H1 (cell line): ENCODE measurements around the gene GIGYF2. TPM values are rescaled to one million over a fixed set of nuclear protein-coding genes. Genes with fewer than 3 reads are reported as not detected.

Experiments
- ATF3 ChIP-seq: IDR thresholded peaks from 2 replicates; pipeline ENCODE4 v1.6.1; 2011; ENCODE audit warnings: low read depth, mild to moderate bottlenecking, low read length; ENCODE audit not compliant: insufficient read depth
- BACH1 ChIP-seq: IDR thresholded peaks from 2 replicates; pipeline ENCODE4 v1.6.1; 2012; ENCODE audit warnings: low read length, improper control_type of control experiment
- ZNF274 ChIP-seq: IDR thresholded peaks from 2 replicates; pipeline ENCODE4 v1.7.0; 2012; ENCODE audit warnings: low read length, borderline replicate concordance; ENCODE audit errors: extremely low read depth
- polyA plus RNA-seq, 7 experiments: library from polyadenylated mRNA; depleted of rRNA in 3 of 7; stranded (reverse) in 5 of 7; unstranded in 2 of 7; fragments of >200 nt in 5 of 7; fragments of 200-250 nt in 2 of 7; gene quantifications; 1 replicate in 5 of 7; 2 replicates in 1 of 7; 4 replicates in 1 of 7; pipeline versions ENCODE4 v1.2.1 to v1.2.3, GENCODE V29; 2011 to 2013; ENCODE audit warnings: missing spikeins in 2 of 7, mixed read lengths in 2 of 7
- total RNA-seq: library from RNA; stranded (reverse); fragmentation: NEBNext Ultra II Directional; extraction: Animal tissue kit (Norgen Biotek cat#: 25700); gene quantifications from 2 replicates; pipeline ENCODE4 v1.2.1, GENCODE V29; 2021

Gene GIGYF2
- total and polyA plus RNA-seq, 2 of the 8 experiments (the other 6 are each of a cell fraction or from before 2014, with no cell fraction given), result 22.3 to 62.0 TPM

DNA sequence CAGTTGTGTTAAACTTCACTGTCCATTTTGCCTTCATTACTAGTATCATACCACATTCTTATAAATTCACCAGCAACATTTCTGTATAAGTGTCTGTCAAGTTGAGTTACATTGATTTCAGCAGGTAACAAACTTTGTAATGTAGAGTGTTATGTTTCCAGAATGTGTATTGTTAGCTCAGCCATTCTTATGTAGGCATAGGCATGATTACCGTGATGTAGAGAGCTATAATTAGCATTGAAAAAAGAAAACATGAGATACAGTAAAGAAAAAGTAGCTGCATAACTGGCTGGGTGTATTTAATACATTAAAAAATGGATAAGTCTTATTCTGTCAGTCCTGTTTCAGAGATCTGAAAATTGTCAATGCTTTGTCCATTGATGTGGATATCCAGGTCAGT lies 70.7 kb downstream of the GIGYF2 start (continued):
- TF ChIP-seq ATF3 (no peak), ZNF274 (no peak), BACH1 (no peak)
